Loucy (cell line): ENCODE results near the gene SCAF8.

Experiments used
- H2AFZ ChIP-seq: fragments of 200-600 bp; sonication (generic); 2 replicates; pipeline ENCODE4 v1.6.0; 2016; ENCODE audit warnings: antibody characterized with exemption, mild to moderate bottlenecking, low read length, moderate library complexity
- H3F3A ChIP-seq: fragments of 200-600 bp; 2 replicates; pipeline ENCODE4 v1.6.0; 2016; ENCODE audit warnings: antibody characterized with exemption, low read depth, mild to moderate bottlenecking
- H3K27me3 ChIP-seq: fragments of 200-600 bp; sonication (generic); 2 replicates; pipeline ENCODE4 v1.6.1; 2014; ENCODE audit warnings: low read length, mild to moderate bottlenecking; ENCODE audit not compliant: insufficient read depth, poor library complexity, severe bottlenecking
- H3K36me3 ChIP-seq: fragments of 200-600 bp; sonication (generic); 2 replicates; pipeline ENCODE4 v1.6.1; 2016; ENCODE audit warnings: low read length; ENCODE audit not compliant: insufficient read depth
- H3K4me1 ChIP-seq: fragments of 200-600 bp; sonication (generic); 2 replicates; pipeline ENCODE4 v1.5.1; 2014; ENCODE audit warnings: low read length, mild to moderate bottlenecking; ENCODE audit not compliant: insufficient read depth, poor library complexity, severe bottlenecking
- H3K4me2 ChIP-seq: fragments of 200-600 bp; sonication (generic); 2 replicates; pipeline ENCODE4 v1.6.0; 2014; ENCODE audit warnings: antibody characterized with exemption, low read length, low read depth, mild to moderate bottlenecking; ENCODE audit not compliant: poor library complexity, severe bottlenecking
- H3K4me3 ChIP-seq: fragments of 200-600 bp; sonication (generic); 2 replicates; pipeline ENCODE4 v1.5.1; 2014; ENCODE audit warnings: low read length, mild to moderate bottlenecking, mixed read lengths; ENCODE audit not compliant: poor library complexity, severe bottlenecking
- H3K79me2 ChIP-seq: fragments of 200-600 bp; sonication (generic); 2 replicates; pipeline ENCODE4 v1.6.1; 2014; ENCODE audit warnings: low read length; ENCODE audit not compliant: insufficient read depth
- H3K9ac ChIP-seq: fragments of 200-600 bp; sonication (generic); 2 replicates; pipeline ENCODE4 v1.6.0; 2014; ENCODE audit warnings: mild to moderate bottlenecking, low read depth, low read length, moderate library complexity; ENCODE audit not compliant: poor library complexity, severe bottlenecking
- H3K9me2 ChIP-seq: fragments of 200-600 bp; sonication (generic); replicated peaks from 2 replicates; pipeline ENCODE4 v1.6.1; 2016; ENCODE audit warnings: low read depth, low read length, mixed read lengths
- H3K9me3 ChIP-seq: fragments of 200-600 bp; sonication (generic); 2 replicates; pipeline ENCODE4 v1.6.1; 2014; ENCODE audit warnings: mild to moderate bottlenecking, antibody characterized with exemption, low read length, low read depth; ENCODE audit not compliant: insufficient read depth
- H4K20me1 ChIP-seq: fragments of 200-600 bp; sonication (generic); 2 replicates; pipeline ENCODE4 v1.6.0; 2014; ENCODE audit warnings: antibody characterized with exemption, low read length, mild to moderate bottlenecking; ENCODE audit not compliant: insufficient read depth, poor library complexity, severe bottlenecking
- CTCF ChIP-seq: fragments of 200-600 bp; sonication (generic); conservative IDR thresholded peaks from 2 replicates; pipeline ENCODE4 v1.5.1; 2014; ENCODE audit warnings: mild to moderate bottlenecking, antibody characterized with exemption, low read length
- EZH2phosphoT487 ChIP-seq: fragments of 200-600 bp; IDR thresholded peaks from 2 replicates; pipeline ENCODE4 v1.6.1; 2018; ENCODE audit warnings: antibody characterized with exemption, mild to moderate bottlenecking, moderate library complexity, borderline replicate concordance

SCAF8 gene

DNA sequence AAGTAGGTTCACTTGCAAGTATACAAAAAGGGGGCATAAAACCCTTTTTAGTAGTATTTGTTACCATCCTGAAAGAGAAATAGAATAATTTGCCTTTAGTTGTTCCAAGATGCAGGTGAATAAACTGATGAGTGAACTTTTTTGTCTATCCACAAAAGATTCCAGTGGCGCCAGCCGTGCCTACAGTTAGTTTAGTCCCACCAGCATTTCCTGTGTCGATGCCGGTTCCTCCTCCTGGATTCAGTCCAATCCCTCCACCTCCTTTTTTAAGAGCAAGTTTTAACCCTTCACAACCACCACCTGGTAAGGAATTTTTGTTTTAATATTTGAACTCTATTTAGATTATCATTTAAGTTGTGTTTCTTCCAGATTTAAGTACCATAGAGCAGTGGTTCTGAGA, 90.9 kb downstream of the SCAF8 start:
- no peak overlapping the region for H3K4me3 ChIP-seq
- no peaks in the 10 kb centered on the region for H3K79me2 ChIP-seq
- H3K9me3 ChIP-seq = no peaks in the 10 kb centered on the region
- no peak overlapping the region for H3K9ac ChIP-seq
- H2AFZ ChIP-seq = no peak overlapping the region
- no peaks in the 10 kb centered on the region for H3K9me2 ChIP-seq
- TF ChIP-seq EZH2phosphoT487 = no peak
- no peak for TF ChIP-seq CTCF
- H3K27me3 ChIP-seq = no peaks in the 10 kb centered on the region
- H4K20me1 ChIP-seq = no peaks in the 10 kb centered on the region
- no peaks in the 10 kb centered on the region for H3K4me1 ChIP-seq
- H3K4me2 ChIP-seq = no peak overlapping the region
- peaks cover 93% of the 10 kb centered on the region for H3K36me3 ChIP-seq
- no peaks in the 10 kb centered on the region for H3F3A ChIP-seq

GRCh38 chr6:154829970-154830369, 96.8 kb downstream of the SCAF8 start:
- no peaks in the 10 kb centered on the region for H3K4me1 ChIP-seq
- H3F3A ChIP-seq = no peaks in the 10 kb centered on the region
- no peak overlapping the region for H3K4me2 ChIP-seq
- H3K9me2 ChIP-seq = no peaks in the 10 kb centered on the region
- 0 out of 2 replicates have a peak, but pooled peaks cover 7% of the 10 kb centered on the region for H3K79me2 ChIP-seq
- TF ChIP-seq CTCF = no peak
- no peak for TF ChIP-seq EZH2phosphoT487
- no peak overlapping the region for H2AFZ ChIP-seq
- H3K36me3 ChIP-seq = peaks cover 83% of the 10 kb centered on the region
- H4K20me1 ChIP-seq = no peaks in the 10 kb centered on the region
- H3K9me3 ChIP-seq = no peaks in the 10 kb centered on the region
- H3K9ac ChIP-seq = no peak overlapping the region
- no peaks in the 10 kb centered on the region for H3K27me3 ChIP-seq
- H3K4me3 ChIP-seq = no peak overlapping the region

DNA sequence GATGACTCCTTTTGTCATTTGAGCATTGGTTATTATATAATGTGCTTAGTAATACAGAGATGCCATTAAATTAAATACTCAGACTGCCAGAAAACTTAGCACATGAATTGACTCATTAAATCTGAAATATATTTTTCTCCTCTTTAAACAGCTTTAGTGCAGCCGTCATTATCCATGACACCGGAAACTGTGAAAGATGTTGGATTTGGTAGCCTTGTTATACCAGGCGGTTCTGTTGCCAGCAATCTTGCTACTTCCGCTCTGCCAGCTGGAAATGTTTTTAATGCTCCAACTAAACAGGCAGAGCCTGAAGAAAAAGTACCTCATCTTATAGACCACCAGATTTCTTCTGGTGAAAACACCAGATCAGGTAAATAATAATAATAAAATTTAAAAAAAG, 97.6 kb downstream of the SCAF8 start:
- TF ChIP-seq CTCF = no peak
- TF ChIP-seq EZH2phosphoT487 = no peak
- Histone ChIP-seq H3K9me3 (no peaks in the 10 kb centered on the region), H3K4me3 (no peak overlapping the region), H3K79me2 (peaks cover 14% of the 10 kb centered on the region; the same call in 1 of the 2 replicates), H3K4me2 (no peak overlapping the region), H2AFZ (no peak overlapping the region), H3K36me3 (peaks cover 79% of the 10 kb centered on the region), H3K9me2 (no peaks in the 10 kb centered on the region), H3K9ac (no peak overlapping the region), H3K27me3 (no peaks in the 10 kb centered on the region), H4K20me1 (peaks cover 2% of the 10 kb centered on the region), H3F3A (no peaks in the 10 kb centered on the region), H3K4me1 (no peaks in the 10 kb centered on the region)
